ENCODE data around the gene KMT5C.

DNA sequence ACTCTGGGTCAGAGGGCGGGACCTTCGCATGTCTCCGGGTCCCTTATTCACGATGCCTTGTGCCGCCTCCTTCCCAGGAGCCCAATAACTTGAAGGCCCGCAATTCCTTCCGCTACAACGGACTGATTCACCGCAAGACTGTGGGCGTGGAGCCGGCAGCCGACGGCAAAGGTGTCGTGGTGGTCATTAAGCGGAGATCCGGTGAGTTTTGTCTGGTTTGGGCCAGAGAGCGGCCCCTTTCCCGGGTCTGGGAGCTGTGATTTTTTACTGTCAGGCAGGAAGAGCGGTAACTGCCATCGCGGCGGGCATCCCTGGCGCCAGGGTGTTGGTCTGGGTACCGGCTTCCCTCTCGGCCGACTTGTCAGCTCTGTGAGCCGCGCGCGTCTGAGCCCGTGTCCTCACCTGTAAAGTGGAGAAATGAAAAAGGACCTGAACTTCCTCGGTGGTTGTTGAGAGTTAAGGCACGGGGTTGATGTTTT is 46.9 kb downstream of the KMT5C start:
- TF ChIP-seq POLR2A (IDR thresholded peaks at IDR 0.05; ENCODE audit: low read depth, low read length) (no peak), POLR2AphosphoS5 (IDR thresholded peaks at IDR 0.05; ENCODE audit: low read depth, low read length) (no peak), TAF1 (IDR thresholded peaks at IDR 0.05; ENCODE audit: borderline replicate concordance, low read depth, low read length) (no peak)
